Measurements from ENCODE around the gene TMEM120B.

DNA sequence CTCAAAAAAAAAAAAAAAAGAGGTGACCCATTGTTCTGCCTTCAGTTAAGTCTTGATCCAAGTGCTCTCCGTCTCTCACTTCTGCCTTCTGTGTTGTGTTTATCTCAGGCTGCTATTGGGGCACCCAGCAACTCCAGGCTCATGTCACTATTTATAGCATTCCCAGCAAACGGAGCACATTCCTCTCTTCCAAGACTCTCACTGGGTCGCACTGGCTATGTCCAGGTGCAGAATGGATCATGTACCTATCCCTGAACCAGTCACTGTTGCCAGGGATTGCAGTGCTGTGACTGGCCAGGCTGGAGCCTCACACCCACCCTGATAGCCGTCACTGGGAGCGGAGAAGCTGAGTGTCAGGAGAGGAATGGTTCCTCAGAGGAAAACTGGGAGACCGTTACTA is 49.7 kb downstream of the TMEM120B start:
- TF ChIP-seq, protein P1, sequence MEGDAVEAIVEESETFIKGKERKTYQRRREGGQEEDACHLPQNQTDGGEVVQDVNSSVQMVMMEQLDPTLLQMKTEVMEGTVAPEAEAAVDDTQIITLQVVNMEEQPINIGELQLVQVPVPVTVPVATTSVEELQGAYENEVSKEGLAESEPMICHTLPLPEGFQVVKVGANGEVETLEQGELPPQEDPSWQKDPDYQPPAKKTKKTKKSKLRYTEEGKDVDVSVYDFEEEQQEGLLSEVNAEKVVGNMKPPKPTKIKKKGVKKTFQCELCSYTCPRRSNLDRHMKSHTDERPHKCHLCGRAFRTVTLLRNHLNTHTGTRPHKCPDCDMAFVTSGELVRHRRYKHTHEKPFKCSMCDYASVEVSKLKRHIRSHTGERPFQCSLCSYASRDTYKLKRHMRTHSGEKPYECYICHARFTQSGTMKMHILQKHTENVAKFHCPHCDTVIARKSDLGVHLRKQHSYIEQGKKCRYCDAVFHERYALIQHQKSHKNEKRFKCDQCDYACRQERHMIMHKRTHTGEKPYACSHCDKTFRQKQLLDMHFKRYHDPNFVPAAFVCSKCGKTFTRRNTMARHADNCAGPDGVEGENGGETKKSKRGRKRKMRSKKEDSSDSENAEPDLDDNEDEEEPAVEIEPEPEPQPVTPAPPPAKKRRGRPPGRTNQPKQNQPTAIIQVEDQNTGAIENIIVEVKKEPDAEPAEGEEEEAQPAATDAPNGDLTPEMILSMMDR (IDR thresholded peaks at IDR 0.05; ENCODE audit: low read length): no peak
- no peak for TF ChIP-seq EZH2phosphoT487 (IDR thresholded peaks at IDR 0.05; ENCODE audit: low read length)
